HG02798 (cell line): ENCODE results near the gene ING1.

ENCODE experiments used
- ATAC-seq: cut with Tn5 transposase; IDR thresholded peaks from one replicate; pipeline ENCODE4 v1.9.1; 2021; ENCODE audit warnings: mild to moderate bottlenecking; ENCODE audit not compliant: unreplicated experiment, poor library complexity

Gene ING1

GRCh38 chr13:110766671-110767430 lies 53.4 kb downstream of the ING1 start:
- no peak for ATAC-seq

GRCh38 chr13:110767476-110767875 lies 54.0 kb downstream of the ING1 start:
- no peak for ATAC-seq

DNA sequence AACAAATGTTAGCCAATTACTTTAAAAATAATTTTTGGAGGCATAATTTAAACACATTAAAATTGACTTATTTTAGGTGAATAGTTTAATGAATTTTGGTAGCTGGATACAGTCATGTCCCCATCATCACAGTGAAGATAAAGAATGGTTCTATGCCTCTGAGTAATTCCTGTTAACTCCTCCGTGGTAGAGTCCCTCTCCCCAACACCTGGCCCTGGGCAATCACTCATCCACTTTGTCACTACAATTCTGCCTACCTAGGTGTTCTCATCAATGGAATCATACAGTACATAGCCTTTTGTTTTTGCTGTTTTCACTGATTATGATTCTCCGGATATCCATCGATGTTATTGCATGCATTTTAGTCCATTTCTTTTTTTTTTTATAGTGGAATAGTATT lies 55.6 kb downstream of the ING1 start:
- ATAC-seq: no peak

DNA sequence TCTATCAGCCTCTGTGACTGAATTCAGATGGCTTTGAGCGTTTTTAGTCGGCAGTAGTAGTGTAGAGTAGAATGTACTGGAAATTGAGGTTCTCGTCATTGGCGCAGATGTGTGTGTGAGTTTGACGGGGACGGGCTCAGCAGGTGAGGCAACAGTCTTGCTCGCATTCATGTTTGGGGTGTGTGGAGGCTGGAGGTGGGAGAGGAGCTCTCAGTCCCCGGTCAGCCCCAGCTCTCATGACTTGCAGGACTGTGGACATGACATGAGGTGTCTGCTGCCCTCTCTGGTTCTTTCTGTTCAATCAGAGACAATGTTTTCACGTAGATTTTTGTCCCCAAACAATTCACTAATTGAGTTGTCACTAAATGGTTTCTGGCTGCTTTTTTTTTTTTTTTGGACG lies 57.2 kb downstream of the ING1 start:
- ATAC-seq: no peak

DNA sequence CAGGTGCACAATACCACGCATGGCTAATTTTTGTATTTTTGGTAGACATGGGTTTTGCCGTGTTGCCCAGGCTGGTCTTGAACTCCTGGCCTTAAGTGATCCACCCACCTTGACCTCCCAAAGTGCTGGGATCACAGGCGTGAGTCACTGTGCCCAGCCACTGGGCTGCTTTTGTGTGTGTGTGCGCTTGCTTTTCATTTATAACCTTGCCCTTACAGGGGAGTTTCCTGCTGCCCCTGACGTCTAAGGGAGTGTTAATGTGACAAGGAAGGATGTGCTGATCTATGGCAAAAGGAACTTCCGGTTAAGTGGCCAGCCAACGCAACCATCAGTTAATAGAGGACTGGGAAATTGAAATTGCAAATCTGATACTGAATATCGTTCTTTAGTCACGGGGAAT lies 57.7 kb downstream of the ING1 start:
- no peak for ATAC-seq

DNA sequence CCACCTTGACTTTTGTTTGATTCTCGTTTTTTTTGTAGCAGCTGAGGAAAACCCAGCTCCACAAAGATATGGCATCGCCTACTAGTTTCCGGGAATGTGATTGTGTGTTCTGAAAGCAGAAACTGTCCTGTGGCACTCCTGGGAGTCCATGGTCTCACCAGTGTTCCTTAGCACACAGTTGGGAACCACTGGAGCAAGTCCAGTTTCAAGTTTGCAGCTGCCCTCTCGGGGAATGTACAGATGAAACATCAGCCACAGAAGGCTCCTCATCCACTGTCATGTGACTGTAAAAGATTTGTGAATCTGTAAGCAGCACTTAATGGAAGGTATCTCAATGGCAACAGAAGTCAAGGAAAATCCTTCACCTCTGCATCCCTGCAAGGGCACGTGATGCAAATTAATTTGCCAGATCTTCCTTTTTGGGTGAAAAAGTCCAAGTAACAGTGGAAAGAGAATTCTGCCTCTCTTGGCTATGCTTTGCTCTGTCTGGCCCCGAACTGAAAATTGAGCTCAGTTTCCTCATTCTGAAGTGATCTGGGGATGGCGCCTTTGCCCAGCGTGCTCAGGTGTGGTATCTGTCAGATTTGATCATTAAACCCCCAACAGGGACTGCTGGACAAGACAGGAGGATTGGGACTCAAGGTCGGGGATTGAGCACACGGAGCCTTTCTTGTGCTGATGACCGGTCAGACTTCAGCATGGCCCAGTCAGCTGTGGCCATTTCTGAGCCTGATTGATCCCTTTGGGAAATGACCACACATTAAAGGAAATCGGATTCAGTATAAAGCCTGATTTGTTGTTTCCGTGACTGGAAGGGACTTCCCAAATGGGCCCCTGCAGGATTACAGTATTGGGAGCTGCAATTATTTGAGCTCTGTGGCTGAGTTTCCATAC lies 58.8 kb downstream of the ING1 start:
- ATAC-seq: no peak
